Right atrium auricular region (tissue), 2 donors: ENCODE measurements around the gene ST6GALNAC2. TPM values are rescaled to one million over a fixed set of nuclear protein-coding genes. Genes with fewer than 3 reads are reported as not detected.
A peak's percentile ranks its signal among the peaks of the same experiment; 100 is the strongest.

Experiments used
- DNase-seq: peaks from one replicate; pipeline ENCODE4 v3.0.0-alpha.2; 2019; ENCODE audit warnings: low spot score
- H3K27ac ChIP-seq, 2 donors: fragments of 200-600 bp; sonication (generic); 1 replicate in 1 of 2; 2 replicates in 1 of 2; pipeline ENCODE4 v1.5.1; 2016 to 2019
- H3K27me3 ChIP-seq, 2 donors: fragments of 200-600 bp; sonication (generic); one replicate each; pipeline versions ENCODE4 v1.5.1 to v1.6.0; 2017 to 2019
- H3K36me3 ChIP-seq: fragments of 200-600 bp; sonication (generic); one replicate; pipeline ENCODE4 v1.5.1; 2016
- H3K4me1 ChIP-seq, 2 donors: fragments of 200-600 bp; sonication (generic); one replicate each; pipeline versions ENCODE4 v1.5.1 to v1.6.0; 2017 to 2019
- H3K4me3 ChIP-seq, 2 donors: fragments of 200-600 bp; sonication (generic); 1 replicate in 1 of 2; 2 replicates in 1 of 2; pipeline ENCODE4 v1.5.1; 2017 to 2019; ENCODE audit warnings: mild to moderate bottlenecking in 1 of 2, moderate library complexity in 1 of 2
- H3K9me3 ChIP-seq, 2 donors: fragments of 200-600 bp; sonication (generic); one replicate each; pipeline ENCODE4 v1.5.1; 2019
- CTCF ChIP-seq, 2 donors: fragments of 200-600 bp; sonication (generic); IDR thresholded peaks; one replicate each; pipeline ENCODE4 v1.5.1; 2019; ENCODE audit warnings: antibody characterized with exemption in 2 of 2
- total RNA-seq, 2 donors: library from RNA; depleted of rRNA; stranded (reverse); fragments of >200 nt; gene quantifications; one replicate each; pipeline ENCODE4 v1.1.0, GENCODE V29; 2016

ST6GALNAC2 gene
- total RNA-seq, 2 donors from 2014 or later = 4.5 to 6.4 TPM

- Histone ChIP-seq H3K27me3 (no peaks in the 10 kb centered on the region), H3K9me3 (no peaks in the 10 kb centered on the region), H3K4me1 (no peaks in the 10 kb centered on the region), H3K4me3 (no peak overlapping the region), H3K27ac (no peak overlapping the region), H3K36me3 (no peaks in the 10 kb centered on the region)
- TF ChIP-seq CTCF (IDR thresholded peaks at IDR 0.05) = no peak
- DNase-seq = no peak
These were observed 8.3 kb upstream of the ST6GALNAC2 start for GRCh38 chr17:76593959-76594358.

GRCh38 chr17:76593384-76593826, 7.7 kb upstream of the ST6GALNAC2 start:
- no peak for DNase-seq
- Histone ChIP-seq H3K27ac (no peak overlapping the region), H3K4me1 (no peaks in the 10 kb centered on the region), H3K27me3 (no peaks in the 10 kb centered on the region), H3K36me3 (no peaks in the 10 kb centered on the region), H3K4me3 (no peak overlapping the region), H3K9me3 (no peaks in the 10 kb centered on the region)
- TF ChIP-seq CTCF (IDR thresholded peaks at IDR 0.05) = no peak

GRCh38 chr17:76588182-76588581, 2.5 kb upstream of the ST6GALNAC2 start:
- no peaks in the 10 kb centered on the region for H3K36me3 ChIP-seq
- H3K27ac ChIP-seq = no peak overlapping the region
- no peak overlapping the region for H3K4me3 ChIP-seq
- no peaks in the 10 kb centered on the region for H3K9me3 ChIP-seq
- H3K4me1 ChIP-seq = peaks cover 0 to 16% of the 10 kb centered on the region in 2 donors
- TF ChIP-seq CTCF (IDR thresholded peaks at IDR 0.05) = no peak
- H3K27me3 ChIP-seq = no peaks in the 10 kb centered on the region
- DNase-seq = no peak

- DNase-seq = no peak
- Histone ChIP-seq H3K9me3 (no peaks in the 10 kb centered on the region), H3K4me1 (peaks cover 0 to 16% of the 10 kb centered on the region in 2 donors), H3K27me3 (no peaks in the 10 kb centered on the region), H3K4me3 (peak overlapping the region in 1 of 2 donors; percentile 69), H3K27ac (no peak overlapping the region), H3K36me3 (no peaks in the 10 kb centered on the region)
- no peak for TF ChIP-seq CTCF (IDR thresholded peaks at IDR 0.05)
These were observed 1.3 kb upstream of the ST6GALNAC2 start for GRCh38 chr17:76586741-76587487.

- no peak for TF ChIP-seq CTCF (IDR thresholded peaks at IDR 0.05)
- Histone ChIP-seq H3K4me1 (peaks cover 0 to 16% of the 10 kb centered on the region in 2 donors), H3K9me3 (no peaks in the 10 kb centered on the region), H3K36me3 (no peaks in the 10 kb centered on the region), H3K4me3 (peak overlapping the region; percentile 50 to 69), H3K27me3 (no peaks in the 10 kb centered on the region), H3K27ac (peak overlapping the region; percentile 62)
- DNase-seq = no peak
These were observed 519 bp downstream of the ST6GALNAC2 start for GRCh38 chr17:76585033-76585648.
